ENCODE measurements around the gene SPATA4.
A peak's percentile ranks its signal among the peaks of the same experiment; 100 is the strongest.

SPATA4 gene

DNA sequence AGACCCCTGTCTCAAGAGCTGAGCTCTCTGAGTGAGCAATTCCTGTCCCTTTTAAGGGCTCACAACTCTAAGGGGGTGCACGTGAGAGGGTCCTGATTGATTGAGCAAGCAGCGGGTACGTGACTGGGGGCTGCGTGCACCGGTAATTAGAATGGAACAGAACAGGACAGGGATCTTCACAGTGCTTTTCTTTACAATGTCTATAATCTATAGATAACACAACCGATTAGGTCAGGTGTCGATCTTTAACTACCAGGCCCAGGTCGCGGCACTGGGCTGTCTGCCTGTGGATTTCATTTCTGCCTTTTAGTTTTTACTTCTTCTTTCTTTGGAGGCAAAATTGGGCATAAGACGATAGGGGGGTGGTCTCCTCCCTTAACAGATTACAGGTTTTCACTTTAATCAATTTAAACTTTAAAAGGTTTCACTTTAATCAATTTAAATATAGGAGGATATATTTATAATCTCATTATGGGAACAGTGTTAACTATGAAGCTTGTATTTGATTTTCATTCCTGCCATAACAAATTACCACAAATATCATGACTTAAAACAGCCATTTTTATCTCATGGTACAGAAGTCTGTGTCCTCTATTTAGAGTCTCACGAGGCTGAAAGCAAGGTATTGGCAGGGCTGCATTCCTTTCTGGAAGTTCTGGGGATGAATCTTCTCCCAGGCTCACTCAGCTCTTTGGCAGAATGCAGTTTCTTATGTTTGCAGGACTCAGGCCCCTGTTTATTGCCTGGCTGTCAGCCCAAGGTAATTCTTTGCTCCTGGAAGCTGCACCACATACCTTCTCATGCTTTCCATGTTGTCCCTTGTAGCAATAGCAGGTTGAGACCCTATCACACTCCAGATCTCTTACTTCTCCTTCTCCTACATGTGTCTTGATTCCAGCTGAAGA lies 5.2 kb downstream of the SPATA4 start:
- DNase-seq (ENCODE audit: low spot score) = no peak

DNA sequence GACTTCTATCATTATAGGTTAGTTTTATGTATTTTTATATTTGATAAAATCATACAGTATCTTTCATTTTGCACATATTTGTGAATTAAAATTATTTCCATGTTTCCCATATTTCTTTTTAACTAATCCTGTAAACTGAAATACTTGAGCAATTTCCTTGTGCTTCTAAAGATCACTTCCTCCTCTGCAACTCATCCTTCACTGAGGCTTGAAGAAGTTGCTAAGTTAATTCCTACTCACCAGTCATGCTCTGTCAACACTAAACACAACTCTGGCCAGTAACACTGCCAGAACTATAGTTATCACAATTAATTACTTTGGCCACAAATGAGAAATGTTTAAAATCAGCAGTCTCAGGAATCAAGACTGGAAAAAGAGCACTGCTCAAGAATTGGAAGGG lies 6.7 kb downstream of the SPATA4 start:
- no peak for DNase-seq (ENCODE audit: low spot score)

DNA sequence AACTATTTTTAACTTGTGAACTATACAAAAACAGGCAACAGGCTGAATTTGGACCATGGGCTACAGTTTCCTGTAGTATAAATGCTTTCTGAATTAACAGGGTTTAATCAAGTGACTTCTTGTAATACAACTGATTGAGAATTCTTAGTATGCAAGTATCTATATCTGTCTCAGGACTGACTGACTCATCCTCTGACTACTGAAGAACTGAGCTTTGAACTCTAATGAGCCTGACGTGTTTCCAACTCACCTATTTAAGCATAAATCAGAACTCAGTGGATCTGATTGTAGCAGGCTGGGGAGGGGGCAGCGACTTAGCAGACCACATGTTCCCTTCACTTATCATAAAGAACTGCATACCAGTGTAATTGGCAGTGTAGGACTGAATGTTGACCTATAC lies 7.8 kb downstream of the SPATA4 start:
- no peak for DNase-seq (ENCODE audit: low spot score)

DNA sequence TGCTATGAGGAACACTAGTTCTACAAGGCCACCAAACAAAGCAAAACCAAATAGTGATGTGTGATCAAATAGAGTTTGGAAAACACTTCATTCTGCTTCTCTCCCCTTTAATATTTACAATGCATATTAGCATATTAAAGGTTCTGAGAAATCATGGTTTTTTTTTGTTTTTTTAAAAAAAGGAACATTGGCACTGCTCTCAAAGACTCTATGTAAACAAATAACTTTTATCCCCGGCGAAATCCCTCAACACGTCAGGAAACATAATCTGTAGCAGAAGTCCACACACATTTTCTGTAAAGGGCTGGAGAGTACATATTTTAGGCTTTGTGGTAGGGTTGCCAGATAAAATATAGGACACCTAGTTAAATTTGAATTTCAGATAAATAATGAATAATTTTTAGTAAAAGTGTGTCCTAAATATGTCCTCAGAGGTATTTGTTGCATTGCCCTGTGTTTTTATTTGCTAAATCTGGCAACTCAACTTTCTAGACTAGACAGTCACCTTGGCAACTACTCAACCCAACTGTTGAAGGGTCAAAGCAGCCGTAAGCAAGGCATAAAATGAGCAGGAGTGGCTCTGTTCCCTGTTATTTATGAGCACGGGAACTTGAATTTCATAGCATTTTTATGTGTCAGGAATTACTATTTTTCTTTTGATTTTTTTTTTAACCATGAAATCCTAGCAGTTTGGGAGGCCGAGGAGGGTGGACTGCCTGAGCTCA lies 8.6 kb downstream of the SPATA4 start:
- no peak for DNase-seq (ENCODE audit: low spot score)

DNA sequence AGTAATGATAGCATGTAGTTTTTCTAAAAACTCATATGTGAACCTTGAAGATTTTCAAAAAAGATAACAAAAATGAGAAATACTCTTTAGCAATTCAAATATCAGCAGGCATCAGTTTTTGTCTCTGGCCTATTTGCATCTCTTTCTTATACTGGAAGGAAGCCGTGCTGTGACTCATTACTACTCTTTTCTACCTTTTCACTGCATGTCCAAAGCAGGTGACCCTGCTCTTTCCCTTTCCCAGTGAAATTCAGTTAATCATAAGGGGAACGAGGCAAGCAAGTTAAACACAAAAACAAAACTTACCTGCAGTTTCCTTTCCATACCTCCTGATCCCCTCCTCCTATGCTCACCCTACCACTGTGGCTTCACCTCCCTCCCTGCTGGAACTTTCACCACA lies 9.3 kb downstream of the SPATA4 start:
- no peak for DNase-seq (ENCODE audit: low spot score)

DNA sequence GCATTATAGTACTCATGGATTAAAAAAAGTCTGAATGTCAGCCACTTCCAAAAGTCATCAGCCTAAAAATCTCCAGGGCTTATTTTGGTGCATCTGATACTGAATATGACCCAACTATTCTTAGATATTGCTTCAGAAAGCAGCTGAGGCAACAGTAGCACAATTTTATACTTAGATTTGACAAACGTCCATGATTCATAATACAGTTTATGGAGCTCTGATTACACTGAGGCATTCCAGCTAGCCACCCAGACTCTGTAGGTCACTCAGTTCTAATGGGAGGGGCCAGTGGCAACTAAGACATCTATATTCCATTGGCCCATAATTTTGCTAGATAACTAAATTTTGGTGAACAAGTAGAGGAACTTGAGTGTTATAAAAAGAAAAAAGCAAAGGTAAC lies 10.3 kb downstream of the SPATA4 start:
- no peak for DNase-seq (ENCODE audit: low spot score)

DNA sequence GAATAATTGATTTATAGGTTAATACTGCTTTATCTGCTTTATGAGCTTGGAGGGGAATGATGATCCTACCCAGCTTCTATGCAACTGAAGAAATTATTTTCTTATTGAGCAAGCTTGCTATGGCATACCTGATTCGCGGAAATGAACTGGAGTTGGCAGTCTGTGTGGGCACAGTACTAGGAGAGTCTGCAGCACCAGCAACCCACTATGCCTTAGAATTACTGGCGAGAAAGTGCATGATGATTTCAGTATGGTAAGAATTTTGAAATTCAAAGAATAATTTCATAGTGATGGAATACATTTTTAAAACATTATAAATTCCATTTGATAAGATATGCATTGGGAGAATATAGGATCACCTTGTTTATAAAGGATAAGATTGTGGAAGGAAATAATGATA lies 32.3 kb downstream of the SPATA4 start:
- DNase-seq (ENCODE audit: low spot score) = no peak

DNA sequence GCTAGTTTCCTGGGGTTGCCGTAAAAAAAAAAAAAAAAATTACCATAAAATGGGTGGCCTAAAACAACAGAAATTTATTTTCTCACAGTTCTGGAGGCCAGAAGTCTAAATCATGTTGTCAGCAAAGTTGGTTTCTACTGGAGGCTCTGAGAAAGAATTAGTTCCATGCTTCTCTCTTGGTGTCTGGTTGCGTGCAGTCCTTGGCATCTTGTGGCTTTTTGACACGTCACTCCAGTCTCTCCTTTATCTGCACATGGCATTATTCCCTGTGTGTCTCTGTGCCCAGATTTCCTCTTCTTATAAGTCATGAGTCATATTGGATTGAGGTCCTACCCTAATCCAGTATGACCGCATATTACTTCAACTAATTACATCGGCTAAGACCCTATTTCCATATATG lies 38.7 kb downstream of the SPATA4 start:
- DNase-seq (ENCODE audit: low spot score) = no peak

DNA sequence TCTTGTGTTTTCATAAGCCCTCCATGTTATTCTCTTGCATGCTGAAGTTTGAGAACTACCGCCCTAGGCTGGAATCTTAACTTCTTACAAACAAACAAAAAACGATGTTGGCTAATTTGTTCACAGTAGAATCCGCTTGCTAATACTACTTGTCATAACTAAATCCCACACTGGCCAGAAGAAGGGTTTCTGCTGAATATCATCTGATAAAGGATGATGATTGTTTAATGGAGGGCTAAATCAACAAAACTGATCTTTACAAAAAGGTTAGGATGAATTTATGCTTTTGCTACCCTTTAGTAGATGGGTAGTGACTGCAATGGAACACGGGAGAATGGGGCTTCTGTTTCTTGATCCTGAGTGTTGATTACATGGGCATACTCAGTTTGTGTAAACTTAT lies 42.3 kb downstream of the SPATA4 start:
- DNase-seq (ENCODE audit: low spot score) = no peak

DNA sequence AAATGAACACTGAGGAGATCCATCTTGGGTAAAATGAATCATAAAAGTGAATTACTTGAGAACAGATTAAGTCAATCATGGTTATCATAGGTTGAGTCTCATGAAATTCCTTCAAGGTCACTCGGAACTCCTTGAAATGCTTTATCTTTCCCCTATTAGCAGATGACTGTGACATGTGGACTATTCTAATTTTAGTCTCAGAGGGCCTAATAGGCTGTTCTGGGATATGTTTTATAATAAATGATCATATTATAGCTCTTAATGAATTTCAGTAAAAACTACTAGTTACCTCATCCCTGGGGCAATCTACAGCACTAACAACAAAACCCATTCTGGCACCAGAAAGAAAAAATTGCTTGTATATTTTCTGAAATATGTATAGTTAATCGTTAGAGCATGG lies 44.7 kb downstream of the SPATA4 start:
- no peak for DNase-seq (ENCODE audit: low spot score)

DNA sequence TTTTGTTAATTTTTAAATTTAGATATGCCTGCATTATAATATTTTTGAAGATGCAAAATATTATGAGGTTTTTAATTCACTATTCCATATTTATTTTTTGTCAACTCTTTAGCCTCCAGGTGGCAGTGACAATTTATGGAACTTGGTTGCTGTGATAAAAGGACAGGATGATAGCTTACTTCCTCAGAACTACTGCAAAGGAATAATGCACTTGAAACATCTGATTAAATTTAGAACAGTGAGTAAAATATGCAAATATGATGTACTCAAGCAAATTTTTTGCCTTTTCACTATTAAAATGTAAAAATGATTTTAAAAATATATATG lies 45.1 kb downstream of the SPATA4 start:
- DNase-seq (ENCODE audit: low spot score) = peak; percentile 14

DNA sequence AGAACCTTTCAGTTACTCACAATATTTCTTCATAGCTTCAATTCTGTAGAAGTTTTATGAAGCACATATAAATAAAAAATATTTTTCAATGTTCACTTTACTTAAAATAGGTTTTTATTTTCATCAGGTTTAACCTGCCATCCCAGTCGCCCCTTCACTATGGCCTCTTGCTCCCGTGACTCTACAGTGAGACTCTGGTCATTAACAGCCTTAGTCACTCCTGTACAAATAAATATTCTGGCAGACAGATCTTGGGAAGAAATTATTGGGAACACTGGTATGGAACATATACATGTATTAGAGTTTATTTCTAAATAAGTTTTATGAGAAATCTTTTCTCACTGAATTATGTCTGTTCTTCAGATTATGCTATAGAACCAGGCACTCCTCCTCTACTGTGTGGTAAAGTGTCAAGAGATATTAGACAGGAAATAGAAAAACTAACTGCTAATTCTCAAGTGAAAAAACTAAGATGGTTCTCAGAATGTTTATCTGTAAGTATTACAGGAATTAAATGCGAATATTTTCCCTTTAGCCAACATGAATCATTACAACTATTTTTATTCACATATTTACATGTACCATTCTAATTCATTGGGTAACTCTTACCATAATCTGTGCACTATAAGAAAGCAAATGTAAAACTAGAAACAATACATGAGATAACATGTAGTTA lies 45.6 kb downstream of the SPATA4 start:
- DNase-seq (ENCODE audit: low spot score) = no peak

DNA sequence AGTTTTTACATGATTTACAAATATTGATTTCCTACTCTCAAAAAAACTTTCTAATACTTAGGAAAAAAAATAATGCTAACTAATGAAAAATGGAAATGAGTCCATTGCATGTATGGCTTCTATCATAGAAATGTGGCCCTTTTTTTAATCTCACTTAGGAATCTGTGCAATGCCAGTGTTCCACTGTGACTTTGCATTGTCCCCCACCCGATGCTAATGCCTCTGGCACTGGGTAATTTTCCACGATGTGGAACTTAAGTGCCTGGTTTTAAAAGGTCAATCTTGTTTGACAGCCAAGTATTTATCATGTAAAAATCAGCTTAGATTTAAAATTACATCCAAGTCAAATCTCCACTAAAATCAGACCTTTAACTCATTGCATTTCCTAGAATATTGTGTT lies 53.1 kb downstream of the SPATA4 start:
- DNase-seq (ENCODE audit: low spot score) = no peak

DNA sequence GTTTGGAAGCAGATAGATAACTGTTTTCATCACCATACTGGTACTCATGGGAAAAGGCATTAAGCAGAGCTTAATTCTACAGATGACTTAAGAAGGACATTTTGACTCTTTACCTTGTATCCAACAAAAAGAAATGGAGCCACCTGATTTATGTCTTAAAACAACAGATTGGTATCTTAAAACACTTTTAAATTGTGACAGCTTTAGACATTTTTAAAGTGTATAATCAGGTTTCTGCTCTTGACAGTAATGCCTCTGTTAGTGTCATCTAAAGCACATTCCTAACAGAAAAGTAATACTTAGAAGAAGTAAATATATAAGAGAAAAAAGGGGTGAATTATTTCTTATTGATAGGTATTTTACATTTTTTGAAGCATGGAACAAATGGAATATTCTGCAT lies 55.9 kb downstream of the SPATA4 start:
- no peak for DNase-seq (ENCODE audit: low spot score)

DNA sequence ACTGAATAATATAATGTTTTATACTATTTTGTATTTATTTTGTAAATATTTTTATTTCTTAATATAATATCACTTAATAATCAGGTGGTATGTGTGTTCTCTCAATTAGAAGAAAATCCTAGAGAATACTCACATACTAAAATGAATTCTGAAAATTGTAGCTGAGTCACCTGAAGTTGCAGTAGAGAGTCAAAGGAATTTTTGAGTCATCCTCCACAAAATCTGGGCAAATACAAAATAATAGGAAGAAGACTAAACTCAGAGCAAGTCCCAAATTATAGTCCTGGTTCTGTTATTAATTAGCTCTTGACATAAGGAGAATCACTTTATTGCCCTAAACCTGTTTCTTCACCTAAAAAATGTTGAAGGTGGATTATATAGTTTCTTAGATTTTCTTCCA lies 57.8 kb downstream of the SPATA4 start:
- DNase-seq (ENCODE audit: low spot score) = no peak

DNA sequence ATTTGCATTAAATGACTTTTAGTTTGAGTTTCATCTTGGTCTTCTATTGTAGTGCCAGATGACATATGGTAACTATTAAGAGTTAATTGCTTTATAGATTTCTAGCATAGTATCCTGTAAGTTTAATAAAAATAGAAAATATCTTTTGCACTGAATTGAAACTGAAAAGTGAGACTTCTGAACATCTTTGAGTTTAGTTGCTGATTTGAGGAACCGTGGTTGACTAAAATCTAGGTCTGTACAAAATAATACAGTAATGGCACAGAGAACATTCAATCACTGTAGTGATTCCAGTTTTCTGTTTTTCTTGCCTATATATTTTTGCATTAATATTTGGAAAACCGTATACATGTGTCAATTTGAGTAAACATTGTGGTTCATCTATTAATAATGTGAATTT lies 60.7 kb downstream of the SPATA4 start:
- no peak for DNase-seq (ENCODE audit: low spot score)
